Measurements from ENCODE around the gene MS4A3.
"Not testable (repeated sequence)": the region's sequence is repeated elsewhere in the genome, so short reads cannot be mapped to it uniquely, and the experiment has no call there.

Gene MS4A3

GRCh38 chr11:60056349-60056969 is at the start of gene MS4A3:
Gene MS4A3 (plus strand): TSS chr11:60056665. CDS start chr11:60061161, 4,496 bp downstream.
- Histone ChIP-seq H3K9ac (ENCODE audit: low read depth in 1 of 2, low read length in 2 of 2) (no peak within 1 kb of the TSS), H3K27ac (ENCODE audit: low read depth in 2 of 2, low read length in 2 of 2) (no peak within 1 kb of the TSS), H3K4me1 (ENCODE audit: control insufficient read depth in 2 of 2, insufficient read depth in 2 of 2, low read length in 2 of 2) (no peaks in the 10 kb centered on the region), H3K9me3 (ENCODE audit: control insufficient read depth in 2 of 2, low read length in 2 of 2) (no peaks in the 10 kb centered on the region), H3K4me3 (ENCODE audit: low read length in 2 of 2) (no peak within 1 kb of the TSS), H3K36me3 (ENCODE audit: control insufficient read depth in 2 of 2, insufficient read depth in 2 of 2, low read length in 2 of 2) (no peaks in the 10 kb centered on the region), H3K27me3 (ENCODE audit: control insufficient read depth in 2 of 2, insufficient read depth in 2 of 2, low read length in 2 of 2) (no peaks in the 10 kb centered on the region)

GRCh38 chr11:60016881-60017280 is 39.6 kb upstream of the MS4A3 start, which contains the start of gene OOSP4B:
Gene OOSP4B (plus strand): TSS chr11:60017181.
- no peaks in the 10 kb centered on the region for H3K27me3 ChIP-seq (ENCODE audit: control insufficient read depth in 2 of 2, insufficient read depth in 2 of 2, low read length in 2 of 2)
- H3K9ac ChIP-seq (ENCODE audit: low read depth in 1 of 2, low read length in 2 of 2), result no peak within 1 kb of the TSS
- H3K4me1 ChIP-seq (ENCODE audit: control insufficient read depth in 2 of 2, insufficient read depth in 2 of 2, low read length in 2 of 2), result no peaks in the 10 kb centered on the region
- H3K4me3 ChIP-seq (ENCODE audit: low read length in 2 of 2), result no peak within 1 kb of the TSS
- no peaks in the 10 kb centered on the region for H3K36me3 ChIP-seq (ENCODE audit: control insufficient read depth in 2 of 2, insufficient read depth in 2 of 2, low read length in 2 of 2)
- H3K9me3 ChIP-seq (ENCODE audit: control insufficient read depth in 2 of 2, low read length in 2 of 2), result no peaks in the 10 kb centered on the region
- no peak within 1 kb of the TSS for H3K27ac ChIP-seq (ENCODE audit: low read depth in 2 of 2, low read length in 2 of 2)

DNA sequence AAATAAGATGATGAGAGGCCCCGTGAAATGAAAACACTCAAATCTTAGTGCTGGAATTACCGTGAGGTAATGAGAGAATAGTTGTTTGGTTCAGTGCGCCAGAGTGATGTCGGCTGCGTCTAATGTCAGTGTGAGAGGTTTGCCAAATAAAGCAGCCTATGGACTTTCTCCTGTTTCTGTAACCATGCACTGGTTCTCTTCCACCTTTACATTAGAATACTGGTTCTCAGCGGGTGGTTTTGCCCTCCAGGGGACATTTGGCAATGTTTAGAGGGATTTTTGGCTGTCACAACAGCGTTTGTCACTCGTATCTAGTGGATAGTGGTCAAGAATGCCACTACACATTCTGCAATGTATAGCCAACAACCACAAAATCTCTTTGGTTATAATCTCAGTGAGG is 38.4 kb upstream of the MS4A3 start:
- no peaks in the 10 kb centered on the region for H3K9me3 ChIP-seq (ENCODE audit: control insufficient read depth in 2 of 2, low read length in 2 of 2)
- H3K4me1 ChIP-seq (ENCODE audit: control insufficient read depth in 2 of 2, insufficient read depth in 2 of 2, low read length in 2 of 2), result no peaks in the 10 kb centered on the region
- no peak overlapping the region for H3K27ac ChIP-seq (ENCODE audit: low read depth in 2 of 2, low read length in 2 of 2)

DNA sequence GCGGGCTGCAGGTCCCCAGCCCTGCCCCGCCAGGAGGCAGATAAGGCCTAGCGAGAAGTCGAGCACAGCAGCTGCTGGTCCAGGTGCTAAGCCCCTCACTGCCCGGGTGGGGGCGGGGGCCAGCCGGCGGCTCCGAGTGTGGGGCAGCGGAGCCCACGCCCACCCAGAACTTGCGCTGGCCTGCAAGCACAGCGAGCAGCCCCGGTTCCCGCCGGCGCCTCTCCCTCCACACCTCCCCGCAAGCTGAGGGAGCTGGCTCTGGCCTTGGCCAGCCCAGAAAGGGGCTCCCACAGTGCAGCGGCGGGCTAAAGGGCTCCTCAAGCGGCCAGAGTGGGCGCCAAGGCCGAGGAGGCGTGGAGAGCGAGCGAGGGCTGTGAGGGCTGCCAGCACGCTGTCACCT is 36.1 kb upstream of the MS4A3 start:
- not testable (repeated sequence) for H3K9me3 ChIP-seq (ENCODE audit: control insufficient read depth in 2 of 2, low read length in 2 of 2); H3K4me3 ChIP-seq (ENCODE audit: low read length in 2 of 2); H3K27me3 ChIP-seq (ENCODE audit: control insufficient read depth in 2 of 2, insufficient read depth in 2 of 2, low read length in 2 of 2); H3K27ac ChIP-seq (ENCODE audit: low read depth in 2 of 2, low read length in 2 of 2); H3K36me3 ChIP-seq (ENCODE audit: control insufficient read depth in 2 of 2, insufficient read depth in 2 of 2, low read length in 2 of 2); H3K9ac ChIP-seq (ENCODE audit: low read depth in 1 of 2, low read length in 2 of 2); H3K4me1 ChIP-seq (ENCODE audit: control insufficient read depth in 2 of 2, insufficient read depth in 2 of 2, low read length in 2 of 2)

More for the DNA sequence above, 38.4 kb upstream of the MS4A3 start:
- Histone ChIP-seq H3K27me3 (ENCODE audit: control insufficient read depth in 2 of 2, insufficient read depth in 2 of 2, low read length in 2 of 2) (no peaks in the 10 kb centered on the region), H3K4me3 (ENCODE audit: low read length in 2 of 2) (no peak overlapping the region), H3K9ac (ENCODE audit: low read depth in 1 of 2, low read length in 2 of 2) (no peak overlapping the region), H3K36me3 (ENCODE audit: control insufficient read depth in 2 of 2, insufficient read depth in 2 of 2, low read length in 2 of 2) (no peaks in the 10 kb centered on the region)

DNA sequence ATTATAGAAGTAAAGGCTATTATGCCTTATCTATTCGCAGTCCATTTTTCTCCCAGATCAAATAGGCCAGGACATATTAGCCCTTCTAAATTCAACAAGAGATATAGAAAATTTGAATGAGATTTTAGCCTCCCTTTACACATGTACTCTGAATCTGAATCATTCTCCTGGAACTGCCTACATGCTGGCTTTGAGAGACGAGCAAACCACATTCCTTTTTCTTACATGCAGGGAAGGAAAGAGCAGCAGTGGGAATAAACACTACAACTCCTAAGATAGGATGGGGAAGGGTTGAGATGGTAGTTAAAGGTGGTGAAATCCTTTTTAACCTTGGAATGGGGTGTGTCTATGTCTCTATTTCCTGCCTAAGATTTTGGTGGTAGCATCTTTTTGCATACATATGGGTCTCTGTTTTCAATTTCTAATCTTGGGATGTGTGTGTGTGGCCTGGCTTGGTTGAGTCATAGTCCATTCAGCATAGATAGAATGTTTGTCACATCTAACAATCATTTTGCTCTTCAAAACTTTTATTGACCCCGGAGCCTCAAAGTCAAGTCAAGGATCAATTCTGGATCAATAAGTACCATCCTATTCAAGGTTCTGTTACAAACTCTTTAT is 27.3 kb upstream of the MS4A3 start:
- H3K27ac ChIP-seq (ENCODE audit: low read depth in 2 of 2, low read length in 2 of 2), result no peak overlapping the region
- no peaks in the 10 kb centered on the region for H3K27me3 ChIP-seq (ENCODE audit: control insufficient read depth in 2 of 2, insufficient read depth in 2 of 2, low read length in 2 of 2)
- H3K4me1 ChIP-seq (ENCODE audit: control insufficient read depth in 2 of 2, insufficient read depth in 2 of 2, low read length in 2 of 2), result no peaks in the 10 kb centered on the region
- no peak overlapping the region for H3K4me3 ChIP-seq (ENCODE audit: low read length in 2 of 2)
- H3K9me3 ChIP-seq (ENCODE audit: control insufficient read depth in 2 of 2, low read length in 2 of 2), result no peaks in the 10 kb centered on the region
- no peak overlapping the region for H3K9ac ChIP-seq (ENCODE audit: low read depth in 1 of 2, low read length in 2 of 2)
- H3K36me3 ChIP-seq (ENCODE audit: control insufficient read depth in 2 of 2, insufficient read depth in 2 of 2, low read length in 2 of 2), result no peaks in the 10 kb centered on the region

GRCh38 chr11:60040109-60040508 is 16.4 kb upstream of the MS4A3 start, which contains the start of gene OOSP2:
Gene OOSP2 (plus strand): TSS chr11:60040409. CDS start chr11:60040460, 51 bp downstream.
- Histone ChIP-seq H3K27me3 (ENCODE audit: control insufficient read depth in 2 of 2, insufficient read depth in 2 of 2, low read length in 2 of 2) (no peaks in the 10 kb centered on the region), H3K9ac (ENCODE audit: low read depth in 1 of 2, low read length in 2 of 2) (no peak within 1 kb of the TSS), H3K27ac (ENCODE audit: low read depth in 2 of 2, low read length in 2 of 2) (no peak within 1 kb of the TSS), H3K4me1 (ENCODE audit: control insufficient read depth in 2 of 2, insufficient read depth in 2 of 2, low read length in 2 of 2) (no peaks in the 10 kb centered on the region), H3K9me3 (ENCODE audit: control insufficient read depth in 2 of 2, low read length in 2 of 2) (no peaks in the 10 kb centered on the region), H3K36me3 (ENCODE audit: control insufficient read depth in 2 of 2, insufficient read depth in 2 of 2, low read length in 2 of 2) (no peaks in the 10 kb centered on the region), H3K4me3 (ENCODE audit: low read length in 2 of 2) (no peak within 1 kb of the TSS)

DNA sequence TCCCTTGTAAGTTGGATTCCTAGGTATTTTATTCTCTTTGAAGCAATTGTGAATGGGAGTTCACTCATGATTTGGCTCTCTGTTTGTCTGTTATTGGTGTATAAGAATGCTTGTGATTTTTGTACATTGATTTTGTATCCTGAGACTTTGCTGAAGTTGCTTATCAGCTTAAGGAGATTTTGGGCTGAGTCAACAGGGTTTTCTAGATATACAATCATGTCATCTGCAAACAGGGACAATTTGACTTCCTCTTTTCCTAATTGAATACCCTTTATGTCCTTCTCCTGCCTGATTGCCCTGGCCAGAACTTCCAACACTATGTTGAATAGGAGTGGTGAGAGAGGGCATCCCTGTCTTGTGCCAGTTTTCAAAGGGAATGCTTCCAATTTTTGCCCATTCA is 6.0 kb upstream of the MS4A3 start:
- not testable (repeated sequence) for H3K9me3 ChIP-seq (ENCODE audit: control insufficient read depth in 2 of 2, low read length in 2 of 2); H3K36me3 ChIP-seq (ENCODE audit: control insufficient read depth in 2 of 2, insufficient read depth in 2 of 2, low read length in 2 of 2); H3K27me3 ChIP-seq (ENCODE audit: control insufficient read depth in 2 of 2, insufficient read depth in 2 of 2, low read length in 2 of 2); H3K9ac ChIP-seq (ENCODE audit: low read depth in 1 of 2, low read length in 2 of 2); H3K4me1 ChIP-seq (ENCODE audit: control insufficient read depth in 2 of 2, insufficient read depth in 2 of 2, low read length in 2 of 2); H3K27ac ChIP-seq (ENCODE audit: low read depth in 2 of 2, low read length in 2 of 2); H3K4me3 ChIP-seq (ENCODE audit: low read length in 2 of 2)

DNA sequence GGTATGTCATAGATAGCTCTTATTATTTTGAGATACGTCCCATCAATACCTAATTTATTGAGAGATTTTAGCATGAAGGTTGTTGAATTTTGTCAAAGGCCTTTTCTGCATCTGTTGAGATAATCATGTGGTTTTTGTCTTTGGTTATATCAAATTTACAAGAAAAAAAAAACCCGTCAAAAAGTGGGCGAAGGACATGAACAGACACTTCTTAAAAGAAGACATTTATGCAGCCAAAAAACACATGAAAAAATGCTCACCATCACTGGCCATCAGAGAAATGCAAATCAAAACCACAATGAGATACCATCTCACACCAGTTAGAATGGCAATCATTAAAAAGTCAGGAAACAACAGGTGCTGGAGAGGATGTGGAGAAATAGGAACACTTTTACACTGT is 5.6 kb upstream of the MS4A3 start:
- not testable (repeated sequence) for H3K9ac ChIP-seq (ENCODE audit: low read depth in 1 of 2, low read length in 2 of 2); H3K36me3 ChIP-seq (ENCODE audit: control insufficient read depth in 2 of 2, insufficient read depth in 2 of 2, low read length in 2 of 2); H3K27ac ChIP-seq (ENCODE audit: low read depth in 2 of 2, low read length in 2 of 2); H3K9me3 ChIP-seq (ENCODE audit: control insufficient read depth in 2 of 2, low read length in 2 of 2); H3K4me1 ChIP-seq (ENCODE audit: control insufficient read depth in 2 of 2, insufficient read depth in 2 of 2, low read length in 2 of 2); H3K27me3 ChIP-seq (ENCODE audit: control insufficient read depth in 2 of 2, insufficient read depth in 2 of 2, low read length in 2 of 2); H3K4me3 ChIP-seq (ENCODE audit: low read length in 2 of 2)

DNA sequence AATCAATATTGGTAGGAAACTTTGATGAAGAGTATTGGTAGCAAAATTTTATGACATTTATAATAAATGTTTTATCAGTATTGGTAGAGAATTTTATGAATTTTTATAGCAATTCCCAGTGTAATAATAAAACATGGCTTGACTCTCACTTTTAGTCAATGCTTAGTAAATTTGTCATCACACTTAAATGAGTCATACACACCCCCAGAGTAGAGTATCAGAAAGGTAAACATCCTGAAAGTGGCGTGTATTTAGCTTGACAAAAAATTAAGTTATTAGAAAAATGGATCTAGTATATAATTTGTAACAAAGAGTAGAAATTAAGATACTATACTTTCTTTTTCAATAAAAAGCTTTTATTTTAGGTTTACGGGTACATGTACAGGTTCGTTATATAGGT is 2.6 kb downstream of the MS4A3 start:
- no peak overlapping the region for H3K4me3 ChIP-seq (ENCODE audit: low read length in 2 of 2)
- H3K9me3 ChIP-seq (ENCODE audit: control insufficient read depth in 2 of 2, low read length in 2 of 2), result no peaks in the 10 kb centered on the region
- no peak overlapping the region for H3K9ac ChIP-seq (ENCODE audit: low read depth in 1 of 2, low read length in 2 of 2)
- no peak overlapping the region for H3K27ac ChIP-seq (ENCODE audit: low read depth in 2 of 2, low read length in 2 of 2)
- H3K36me3 ChIP-seq (ENCODE audit: control insufficient read depth in 2 of 2, insufficient read depth in 2 of 2, low read length in 2 of 2), result no peaks in the 10 kb centered on the region
- no peaks in the 10 kb centered on the region for H3K27me3 ChIP-seq (ENCODE audit: control insufficient read depth in 2 of 2, insufficient read depth in 2 of 2, low read length in 2 of 2)
- H3K4me1 ChIP-seq (ENCODE audit: control insufficient read depth in 2 of 2, insufficient read depth in 2 of 2, low read length in 2 of 2), result no peaks in the 10 kb centered on the region

DNA sequence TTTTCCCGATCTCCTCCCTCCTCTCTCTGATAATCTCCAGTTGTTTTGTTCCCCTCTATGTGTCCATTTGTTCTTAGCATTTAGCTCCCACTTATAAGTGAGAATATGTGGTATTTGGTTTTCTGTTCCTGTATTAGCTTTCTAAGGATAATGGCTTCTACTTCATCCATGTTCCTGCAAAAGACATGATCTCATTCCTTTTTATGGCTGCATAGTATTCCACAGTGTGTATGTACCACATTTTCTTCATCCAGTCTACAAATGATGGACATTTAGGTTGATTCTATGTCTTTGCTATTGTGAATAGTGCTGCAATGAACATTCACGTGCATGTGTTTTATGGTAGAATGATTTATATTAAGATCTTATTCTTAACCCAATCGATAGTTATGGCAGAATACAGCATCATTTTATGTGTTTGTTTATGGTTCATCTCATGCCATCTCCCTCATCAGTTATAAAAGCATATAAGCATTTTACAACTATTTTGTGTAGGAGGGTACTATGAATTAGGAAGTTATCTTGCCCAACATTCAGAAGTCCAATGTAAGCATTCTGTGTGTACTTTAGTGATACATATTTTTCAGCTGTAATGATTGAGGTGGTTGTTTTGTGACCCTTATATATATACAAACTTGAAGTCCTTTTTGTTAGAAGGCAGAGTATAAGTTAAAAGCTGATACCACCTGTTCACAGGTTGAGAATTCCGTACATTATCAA is 3.2 kb downstream of the MS4A3 start:
- Histone ChIP-seq H3K4me1 (ENCODE audit: control insufficient read depth in 2 of 2, insufficient read depth in 2 of 2, low read length in 2 of 2) (no peaks in the 10 kb centered on the region), H3K27ac (ENCODE audit: low read depth in 2 of 2, low read length in 2 of 2) (no peak overlapping the region)

More for the DNA sequence above, 3.2 kb downstream of the MS4A3 start:
- no peaks in the 10 kb centered on the region for H3K36me3 ChIP-seq (ENCODE audit: control insufficient read depth in 2 of 2, insufficient read depth in 2 of 2, low read length in 2 of 2)
- no peaks in the 10 kb centered on the region for H3K27me3 ChIP-seq (ENCODE audit: control insufficient read depth in 2 of 2, insufficient read depth in 2 of 2, low read length in 2 of 2)
- no peaks in the 10 kb centered on the region for H3K9me3 ChIP-seq (ENCODE audit: control insufficient read depth in 2 of 2, low read length in 2 of 2)
- no peak overlapping the region for H3K4me3 ChIP-seq (ENCODE audit: low read length in 2 of 2)
- H3K9ac ChIP-seq (ENCODE audit: low read depth in 1 of 2, low read length in 2 of 2), result no peak overlapping the region

Data from mucosa of rectum (tissue), 2 donors.